Testis (tissue), 2 donors: Measurements from ENCODE around the gene SOBP.

Source experiments
- CTCF ChIP-seq, 3 experiments: fragments of 450-650 bp in 2 of 3; fragments of 200-600 bp in 1 of 3; sonication (generic) in 1 of 3; IDR thresholded peaks; one replicate each; pipeline ENCODE4 v1.5.1; 2016 to 2019; ENCODE audit warnings: antibody characterized with exemption in 3 of 3, mild to moderate bottlenecking in 2 of 3, moderate library complexity in 1 of 3
- POLR2A ChIP-seq: fragments of 450-650 bp; IDR thresholded peaks from one replicate; pipeline ENCODE4 v1.6.1; 2017; ENCODE audit warnings: antibody characterized with exemption, mild to moderate bottlenecking, moderate library complexity

GRCh38 chr6:107641071-107641470, 151.2 kb downstream of the SOBP start:
- TF ChIP-seq CTCF (IDR thresholded peaks at IDR 0.05) (no peak), POLR2A (no peak)
